NCI-H2196 treated with DMSO at 0.1 percent for 48 hours (cell line): ENCODE data around the gene PEPD.

Source experiments
- DNase-seq: peaks from one replicate; lab custom pipeline; 2025; ENCODE audit not compliant: unreplicated experiment; lab: John Stamatoyannopoulos, UW

PEPD gene

GRCh38 chr19:33426621-33427361, 94.8 kb downstream of the PEPD start:
- no peak for DNase-seq

- no peak for DNase-seq
These were observed 97.4 kb downstream of the PEPD start for GRCh38 chr19:33424181-33424580.

DNA sequence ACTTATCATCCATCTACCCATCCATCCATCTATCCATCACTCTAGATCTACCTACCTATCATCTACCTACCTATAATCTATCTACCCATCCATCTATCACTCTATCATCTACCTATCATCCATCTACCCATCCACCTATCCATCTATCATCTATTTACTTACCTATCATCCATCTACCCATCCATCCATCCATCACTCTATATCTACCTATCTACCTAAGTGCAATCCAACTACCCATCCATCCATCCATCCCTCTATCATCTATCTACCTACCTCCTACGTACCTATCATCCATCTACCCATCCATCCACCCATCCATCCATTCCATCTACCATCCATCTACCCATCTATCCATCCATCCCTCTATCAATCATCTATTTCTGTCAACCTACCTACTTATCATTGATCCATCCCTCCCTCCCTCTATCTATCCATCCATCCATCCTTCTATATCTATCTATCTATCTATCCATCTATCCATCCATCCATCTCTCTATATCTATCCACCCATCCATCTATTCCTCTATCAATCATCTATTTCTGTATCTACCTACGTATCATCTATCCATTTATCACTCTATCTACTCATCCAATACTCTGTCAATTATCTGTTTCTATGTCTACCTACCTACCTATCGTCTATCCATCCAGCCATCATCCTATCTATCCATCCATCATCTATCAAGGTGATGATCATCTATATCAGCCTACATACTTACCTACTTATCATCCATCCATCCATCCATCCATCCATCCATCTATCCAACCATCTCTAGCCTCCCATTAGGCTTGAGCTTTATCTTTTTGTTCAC, 99.0 kb downstream of the PEPD start:
- no peak for DNase-seq

DNA sequence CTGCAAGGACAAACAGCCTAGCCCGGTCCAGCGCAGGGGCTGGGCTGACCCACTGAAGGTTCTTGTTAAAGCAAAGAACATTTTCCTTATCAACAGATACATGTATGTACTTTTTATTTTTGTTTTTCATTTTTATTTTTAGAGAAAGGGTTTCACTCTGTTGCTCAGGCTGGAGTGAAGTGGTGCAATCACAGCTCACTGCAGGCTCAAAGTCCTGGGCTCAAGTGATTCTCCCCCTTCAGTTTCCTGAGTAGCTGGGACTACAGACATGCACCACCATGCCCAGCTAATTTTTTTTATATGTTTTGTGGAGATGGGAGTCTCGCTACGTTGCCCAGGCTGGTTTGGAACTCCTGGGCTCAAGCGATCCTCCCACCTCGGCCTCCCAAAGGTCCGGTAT, 100.2 kb downstream of the PEPD start:
- no peak for DNase-seq

DNA sequence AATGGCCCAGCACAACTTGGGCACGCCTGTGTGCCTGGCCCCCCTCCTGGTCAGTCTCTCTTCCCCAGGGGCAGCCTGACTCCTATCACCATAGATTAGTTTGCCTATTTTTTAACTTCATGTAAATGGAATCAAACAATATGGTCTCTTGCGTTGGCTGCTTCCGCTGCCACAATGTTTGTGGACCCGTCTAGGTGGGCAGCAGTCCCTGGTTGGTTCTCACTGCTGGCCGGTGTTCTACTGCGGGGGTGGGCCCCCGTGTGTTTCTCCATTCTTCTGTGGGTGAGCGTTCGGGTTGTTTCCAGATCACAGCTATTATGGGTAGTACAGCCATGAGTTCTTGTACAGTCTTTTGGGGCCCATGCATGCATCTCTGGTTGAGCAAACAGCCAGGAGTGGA, 100.8 kb downstream of the PEPD start:
- DNase-seq: no peak

- no peak for DNase-seq
These were observed 101.8 kb downstream of the PEPD start for GRCh38 chr19:33419788-33420130.

GRCh38 chr19:33418871-33419787, 102.5 kb downstream of the PEPD start:
- no peak for DNase-seq

DNA sequence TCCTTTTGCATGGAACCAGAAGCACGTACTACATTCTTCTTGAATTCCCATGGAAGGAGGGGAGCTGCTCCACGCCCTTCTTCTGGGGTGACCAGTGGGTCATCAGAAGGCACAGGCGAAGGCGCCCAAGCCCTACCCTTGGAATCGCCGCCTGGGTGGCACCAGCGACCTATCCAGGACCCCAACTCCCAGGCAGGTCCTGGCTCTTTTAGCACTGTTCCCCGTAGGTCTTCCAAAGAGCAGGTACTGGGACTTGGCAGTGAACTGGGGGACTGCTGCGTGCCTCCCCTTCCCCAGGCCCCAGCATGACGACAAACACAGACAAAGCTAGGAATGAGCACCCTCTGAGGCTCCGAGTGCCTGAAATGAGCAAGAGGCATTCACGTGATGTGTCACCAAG, 103.1 kb downstream of the PEPD start:
- no peak for DNase-seq

DNA sequence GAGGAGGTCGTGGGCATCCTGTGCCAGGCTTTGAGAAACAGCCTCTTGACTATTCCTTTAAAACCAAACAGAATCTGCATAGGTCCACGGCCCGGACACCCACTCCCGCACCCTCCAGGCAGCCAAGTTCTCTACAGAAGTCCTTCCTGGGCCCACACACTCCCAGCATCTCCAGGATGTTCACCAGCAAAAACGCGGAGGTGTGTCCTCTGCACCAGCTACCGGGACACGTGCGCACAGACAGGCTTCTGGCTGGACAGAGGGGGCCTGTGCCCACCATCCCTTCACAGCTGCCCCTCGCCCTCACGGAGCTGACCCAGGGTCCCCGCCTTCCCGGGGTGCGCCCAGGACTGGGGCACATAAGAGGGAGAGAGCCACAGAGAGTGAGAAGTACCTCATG, 103.8 kb downstream of the PEPD start:
- no peak for DNase-seq

DNA sequence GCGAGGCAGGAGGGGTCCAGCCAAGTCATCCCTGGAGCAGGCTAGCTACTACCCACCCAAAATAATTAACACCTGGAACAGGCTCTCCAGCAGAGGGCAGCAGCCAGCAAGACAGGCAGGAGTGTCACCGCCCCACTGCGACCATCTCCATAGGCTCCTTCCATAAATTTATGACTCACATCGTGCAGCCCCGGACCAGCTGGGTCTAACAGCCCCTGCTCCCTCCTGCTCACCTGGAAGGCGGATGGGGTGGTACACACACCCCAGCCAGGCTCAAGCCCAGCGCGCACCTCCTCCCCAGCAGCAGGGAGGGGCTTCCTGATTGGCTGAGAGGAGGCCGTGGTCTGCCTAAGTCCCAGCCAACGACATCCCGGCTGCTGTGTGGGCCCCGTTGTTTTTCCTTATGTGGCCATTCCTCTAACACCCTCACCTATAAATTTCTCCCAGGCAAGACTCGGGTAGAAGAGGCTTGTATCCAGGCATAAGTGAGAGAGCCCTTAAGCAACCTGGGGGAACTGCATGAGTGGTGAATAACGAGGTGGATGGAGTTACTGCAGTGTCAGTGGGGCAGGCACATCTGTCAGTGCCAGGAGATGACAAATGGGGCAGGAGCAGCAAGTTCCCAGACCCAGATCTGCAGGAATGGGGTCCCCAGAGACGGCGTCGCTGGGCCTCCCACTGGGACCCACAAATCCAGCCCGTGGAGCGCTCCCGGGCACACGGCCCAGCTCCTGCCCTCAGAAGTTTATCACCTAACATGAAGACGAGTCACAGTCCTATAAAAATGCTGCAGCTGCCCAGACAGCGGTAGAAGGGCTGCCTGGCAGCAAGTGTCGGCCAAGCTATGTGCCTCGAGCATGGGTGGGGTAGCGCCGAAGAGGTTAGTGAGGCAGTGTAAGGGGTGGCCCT, 105.0 kb downstream of the PEPD start:
- DNase-seq: peak; percentile 13

DNA sequence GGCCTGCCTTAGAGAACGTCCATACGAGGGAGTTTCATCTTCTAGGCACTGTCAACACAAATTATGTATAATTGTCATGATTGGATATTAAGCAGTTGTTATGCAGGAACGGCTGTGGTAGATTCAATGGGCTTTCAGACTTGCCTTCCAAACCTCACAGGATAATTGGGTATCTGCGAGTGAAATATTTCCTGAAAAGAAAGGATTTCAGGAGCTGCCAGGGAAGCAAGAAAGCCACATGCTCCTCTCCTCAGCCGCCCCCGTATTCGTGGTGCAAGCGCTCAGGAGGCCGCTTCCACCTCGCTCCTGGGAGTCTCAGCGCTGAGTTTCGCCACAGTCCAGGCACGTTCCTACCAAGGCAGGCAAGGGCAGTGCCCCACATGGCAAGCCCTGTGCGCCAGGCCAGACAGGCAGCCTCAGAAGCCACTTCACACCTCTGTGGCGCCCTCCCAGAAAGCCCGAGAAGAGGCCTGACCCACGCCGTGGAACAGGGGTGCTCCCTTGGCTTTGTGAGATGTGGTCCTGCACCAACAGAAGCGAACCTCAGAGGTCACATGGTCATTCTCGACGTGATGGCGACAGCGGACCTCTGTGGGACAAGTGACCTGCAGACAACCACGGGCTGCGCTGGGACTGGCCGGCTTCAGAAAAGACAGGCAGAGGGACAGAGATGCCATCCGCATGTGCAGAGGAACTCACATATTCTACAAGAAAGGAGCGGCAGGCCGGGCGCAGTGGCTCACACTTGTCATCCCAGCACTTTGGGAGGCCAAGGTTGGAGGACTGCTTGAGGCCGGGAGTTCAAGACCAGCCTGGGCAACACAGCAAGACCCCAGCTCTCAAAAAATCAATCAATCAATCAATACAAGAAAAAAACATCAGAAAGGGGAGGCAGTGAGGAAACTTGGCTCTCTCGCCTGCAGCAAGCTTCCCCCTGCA, 106.7 kb downstream of the PEPD start:
- DNase-seq: no peak

DNA sequence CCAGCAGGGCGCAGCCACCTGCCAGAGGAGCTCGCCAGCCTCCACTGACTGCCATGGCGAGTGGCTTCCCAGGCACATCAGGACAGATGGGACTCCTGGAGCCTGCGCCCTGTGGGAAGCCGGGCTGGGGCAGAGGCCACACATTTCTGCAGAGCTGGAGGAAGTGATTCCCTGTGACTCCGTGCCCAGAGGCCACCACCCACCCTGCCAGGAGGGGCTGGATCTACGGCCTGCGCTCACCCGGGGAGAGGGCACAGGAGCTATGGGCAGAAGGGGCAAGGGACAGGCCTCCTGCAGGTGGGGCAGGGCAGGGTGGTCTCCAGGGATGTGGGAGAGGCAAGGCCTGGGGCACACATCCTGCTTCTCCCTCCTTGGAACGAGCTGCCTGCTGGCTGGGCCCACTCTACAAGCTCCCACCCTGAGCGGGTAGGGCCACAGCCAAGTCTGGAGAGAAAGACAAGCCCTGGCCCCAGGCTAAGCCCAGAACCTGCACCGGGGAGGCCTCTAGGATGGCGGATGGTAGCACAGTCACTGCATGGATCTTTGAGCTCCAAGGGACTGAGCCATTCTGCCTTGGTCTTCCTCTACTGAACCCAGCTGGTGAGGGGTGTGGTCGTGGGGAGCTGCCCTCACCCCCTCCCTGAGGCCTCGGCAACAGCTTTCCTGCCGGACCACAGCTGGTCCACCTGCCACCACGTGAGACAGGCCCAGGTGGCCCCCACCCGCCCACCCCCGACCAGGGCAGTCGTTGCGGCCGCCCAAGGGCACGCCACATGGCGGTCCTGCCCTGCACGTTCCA, 107.5 kb downstream of the PEPD start:
- no peak for DNase-seq

DNA sequence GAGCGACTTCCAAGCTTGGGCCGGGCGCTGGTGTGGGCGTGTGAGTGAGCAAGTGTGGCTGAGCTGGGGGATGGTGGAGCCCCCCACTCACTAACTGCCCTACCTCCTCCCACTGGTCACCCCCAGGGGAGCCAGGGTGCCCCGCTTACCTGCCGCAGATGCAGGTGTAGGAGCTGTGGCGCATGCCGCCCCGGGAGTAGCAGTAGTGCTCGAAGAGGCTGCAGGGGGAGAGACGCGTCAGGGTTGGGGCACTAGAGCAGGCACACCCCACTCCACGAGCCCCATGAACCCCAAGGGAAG, 108.2 kb downstream of the PEPD start:
- no peak for DNase-seq

GRCh38 chr19:33412601-33413425, 108.8 kb downstream of the PEPD start:
- no peak for DNase-seq

- DNase-seq: no peak
These were observed 109.9 kb downstream of the PEPD start for GRCh38 chr19:33411621-33412180.

DNA sequence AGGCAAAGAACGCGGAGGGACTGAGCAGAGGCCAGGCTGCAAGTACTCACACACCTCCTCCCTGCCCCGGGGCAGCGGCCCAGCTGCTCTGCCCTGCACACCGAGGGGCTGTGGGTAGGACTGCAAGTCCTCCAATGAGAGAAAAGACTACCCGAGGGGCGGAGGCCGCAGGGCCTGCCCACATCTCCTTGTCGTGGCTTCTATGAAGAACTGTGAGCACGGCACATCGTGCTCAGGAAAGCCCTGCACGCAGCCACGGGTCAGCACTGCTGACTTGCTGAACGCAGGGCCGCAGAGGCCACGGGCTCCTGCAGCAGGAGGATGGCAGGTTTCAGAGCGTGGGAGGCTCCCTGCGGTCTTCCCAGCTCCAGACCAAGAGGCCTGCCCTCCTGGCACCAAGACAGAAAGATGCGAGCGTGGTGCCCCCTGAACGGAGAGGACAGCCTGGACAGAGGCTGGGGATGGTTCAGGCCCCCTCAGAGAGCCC, 110.6 kb downstream of the PEPD start:
- DNase-seq: no peak

- DNase-seq: no peak
These were observed 111.5 kb downstream of the PEPD start for GRCh38 chr19:33409906-33410685.
